ENCODE data around the gene COL13A1. TPM values are rescaled to one million over a fixed set of nuclear protein-coding genes. Genes with fewer than 3 reads are reported as not detected.

The COL13A1 gene
- total RNA-seq, 2 experiments from 2014 or later = not detected

DNA sequence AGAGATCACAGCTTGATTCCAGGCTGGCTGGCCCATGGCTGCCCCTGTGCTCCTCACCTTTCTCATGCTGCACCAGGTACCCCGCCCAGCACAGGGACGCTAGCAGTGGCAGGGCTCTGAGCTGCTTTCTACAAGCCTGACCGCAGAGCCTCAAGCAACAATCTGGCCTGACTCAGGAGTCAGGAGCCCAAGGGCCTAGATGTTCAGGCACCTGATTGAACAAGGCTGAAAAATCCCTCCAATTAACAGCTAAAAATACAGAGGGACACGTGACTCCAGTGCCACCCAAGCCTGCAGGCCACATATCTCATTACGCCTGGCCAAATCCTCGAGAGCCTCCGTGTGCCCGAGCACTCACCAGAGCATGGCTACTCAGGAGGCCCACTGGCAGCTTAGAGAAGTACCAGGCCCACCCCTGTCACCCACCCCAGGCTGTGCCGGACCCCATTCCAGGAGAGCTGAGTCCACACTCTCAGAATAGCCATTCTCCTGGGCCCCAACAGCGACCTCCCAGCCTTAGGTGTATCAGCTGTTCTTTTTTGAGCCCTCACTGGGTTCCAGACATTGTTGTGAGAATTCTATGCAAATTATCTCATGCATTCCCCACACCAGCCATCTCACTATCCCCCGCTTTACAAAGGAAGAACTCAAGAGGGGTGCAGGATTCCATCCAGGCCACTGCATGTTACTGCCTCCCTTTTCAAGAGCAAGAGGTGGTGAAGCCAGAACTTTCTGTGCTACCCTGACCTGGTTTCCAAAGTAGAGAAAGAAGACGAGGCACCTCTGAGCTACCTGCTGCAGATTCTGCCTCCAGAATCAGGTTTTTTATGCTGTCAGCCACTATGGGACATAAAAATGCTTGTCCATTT, 98.3 kb downstream of the COL13A1 start:
- Mint-ChIP-seq H3K4me1 (no peaks in the 10 kb centered on the region), H3K27me3 (no peaks in the 10 kb centered on the region), H3K4me3 (no peak overlapping the region), H3K27ac (no peak overlapping the region), H3K9me3 (no peaks in the 10 kb centered on the region), H3K36me3 (no peaks in the 10 kb centered on the region)
- DNase-seq = no peak

DNA sequence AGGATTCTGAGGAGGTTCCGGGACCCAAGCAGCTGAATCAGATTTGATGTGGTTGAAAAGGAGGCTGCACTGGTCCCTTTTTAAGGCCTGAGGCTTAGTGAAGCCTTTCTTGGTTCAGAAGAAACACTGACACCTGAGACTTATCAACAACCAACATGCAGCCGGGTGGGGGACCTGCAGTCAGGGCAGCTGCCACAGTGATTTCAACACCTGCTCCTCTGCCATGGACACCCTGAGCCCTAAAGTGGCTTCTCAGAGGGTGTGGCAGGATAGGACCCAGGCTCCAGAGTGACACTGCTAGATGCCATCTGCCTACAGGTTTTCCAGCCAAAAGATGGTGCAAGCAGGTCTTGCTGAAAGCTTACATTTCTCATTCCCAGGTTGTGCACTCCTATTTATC, 99.3 kb downstream of the COL13A1 start:
- Mint-ChIP-seq H3K4me1 (no peaks in the 10 kb centered on the region), H3K27me3 (no peaks in the 10 kb centered on the region), H3K9me3 (no peaks in the 10 kb centered on the region), H3K27ac (no peak overlapping the region), H3K36me3 (no peaks in the 10 kb centered on the region), H3K4me3 (no peak overlapping the region)
- no peak for DNase-seq

DNA sequence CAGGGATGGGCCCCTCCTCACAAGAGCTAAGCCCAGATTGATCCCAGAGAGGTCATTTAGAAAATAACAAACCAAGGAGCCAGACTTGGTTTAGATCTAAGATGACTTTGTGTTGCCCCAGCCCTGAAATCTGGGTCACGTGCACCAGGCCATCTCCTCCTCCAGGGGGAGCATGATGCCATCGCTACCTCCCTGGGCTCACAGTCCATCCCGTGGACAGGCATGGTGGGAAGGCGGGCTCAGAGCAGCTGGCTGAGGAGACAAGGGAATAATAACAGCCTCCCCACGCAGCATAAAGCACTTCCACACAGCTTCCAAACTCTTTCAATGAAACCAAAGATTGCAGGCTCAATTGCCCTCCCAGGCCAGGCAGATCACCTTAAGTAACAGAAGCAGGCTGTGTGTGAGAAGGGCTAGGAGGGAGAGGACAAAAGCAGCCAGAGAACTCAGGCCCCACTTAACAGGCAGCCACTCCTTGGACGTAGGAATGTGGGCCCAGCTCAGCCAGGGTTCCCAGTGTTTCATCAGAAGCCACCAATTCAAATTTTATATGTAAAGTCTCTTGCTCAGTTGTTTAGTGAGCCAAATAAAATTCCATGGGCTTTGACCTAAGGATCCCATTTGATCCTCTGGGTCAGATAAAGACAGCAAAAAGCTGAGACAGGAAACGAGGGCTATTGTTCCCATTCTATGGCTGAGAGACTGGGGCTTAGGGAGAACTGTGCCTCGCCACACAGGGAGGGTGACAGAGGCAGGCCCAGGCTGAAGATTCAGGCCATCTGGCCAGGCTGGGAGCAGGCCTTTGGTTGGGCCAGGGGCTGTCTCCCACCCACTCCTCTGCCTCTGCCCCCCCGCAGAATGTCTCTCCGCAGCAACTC, 100.2 kb downstream of the COL13A1 start:
- peak; percentile 8 for DNase-seq
- H3K27me3 Mint-ChIP-seq = no peaks in the 10 kb centered on the region
- no peak overlapping the region for H3K27ac Mint-ChIP-seq
- no peaks in the 10 kb centered on the region for H3K36me3 Mint-ChIP-seq
- H3K9me3 Mint-ChIP-seq = no peaks in the 10 kb centered on the region
- no peak overlapping the region for H3K4me3 Mint-ChIP-seq
- H3K4me1 Mint-ChIP-seq = no peaks in the 10 kb centered on the region

DNA sequence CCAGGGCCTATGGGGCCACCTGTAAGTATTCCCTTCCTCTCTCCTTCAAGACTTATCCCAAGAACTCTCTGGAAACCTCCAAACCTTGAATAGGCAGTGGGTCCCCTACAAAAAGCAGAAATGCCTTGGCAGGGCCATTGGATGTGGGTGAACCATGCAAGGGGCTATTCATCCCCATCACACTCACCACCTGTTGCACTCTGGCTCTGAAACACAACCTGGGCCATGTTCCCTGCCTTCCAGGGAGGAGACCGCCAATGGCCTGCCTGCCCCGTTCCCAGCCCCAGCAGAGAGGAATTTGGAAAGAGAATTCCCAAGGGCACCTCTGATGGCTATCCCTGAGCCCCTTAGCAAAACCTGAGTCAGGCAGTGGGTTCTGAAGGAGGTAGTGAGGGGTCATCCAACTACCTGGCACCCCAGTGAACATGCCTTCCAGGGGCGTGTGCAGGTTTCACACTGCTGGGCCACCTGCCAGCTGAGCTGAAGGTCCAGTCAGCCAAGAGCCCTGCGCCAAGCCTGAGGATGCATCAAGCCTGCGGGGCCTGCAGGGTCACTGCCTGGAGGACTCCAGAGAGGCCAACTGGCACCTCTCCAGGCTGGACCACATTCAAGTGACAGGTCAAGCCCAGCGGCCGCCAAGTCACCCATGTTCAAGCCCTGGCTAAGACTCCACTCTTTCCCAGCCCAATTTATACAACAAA, 101.3 kb downstream of the COL13A1 start:
- Mint-ChIP-seq H3K9me3 (no peaks in the 10 kb centered on the region), H3K27me3 (no peaks in the 10 kb centered on the region), H3K27ac (no peak overlapping the region), H3K4me3 (no peak overlapping the region), H3K4me1 (no peaks in the 10 kb centered on the region), H3K36me3 (no peaks in the 10 kb centered on the region)
- no peak for DNase-seq

DNA sequence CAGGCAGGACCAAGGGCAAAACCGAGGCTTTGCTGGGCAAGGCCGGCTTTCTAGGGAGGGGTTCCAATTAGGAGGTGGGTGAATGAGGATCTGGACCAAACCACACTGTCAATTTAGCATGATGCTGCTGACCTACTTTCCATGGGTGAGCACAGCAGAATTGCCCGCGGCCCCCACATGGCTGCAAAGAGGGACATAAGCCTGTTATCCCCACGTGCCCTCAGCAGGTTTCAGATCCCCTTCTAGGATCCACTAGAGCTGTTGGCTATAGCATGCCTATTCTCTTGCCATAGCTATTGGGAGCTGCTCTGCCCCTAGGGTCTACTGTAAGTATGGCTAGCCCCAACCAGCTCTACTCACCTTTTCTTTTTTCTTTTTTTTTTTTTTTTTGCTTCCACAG, 102.8 kb downstream of the COL13A1 start:
- Mint-ChIP-seq H3K27ac (no peak overlapping the region), H3K4me3 (no peak overlapping the region), H3K4me1 (no peaks in the 10 kb centered on the region), H3K36me3 (no peaks in the 10 kb centered on the region), H3K9me3 (no peaks in the 10 kb centered on the region), H3K27me3 (no peaks in the 10 kb centered on the region)
- DNase-seq = no peak

DNA sequence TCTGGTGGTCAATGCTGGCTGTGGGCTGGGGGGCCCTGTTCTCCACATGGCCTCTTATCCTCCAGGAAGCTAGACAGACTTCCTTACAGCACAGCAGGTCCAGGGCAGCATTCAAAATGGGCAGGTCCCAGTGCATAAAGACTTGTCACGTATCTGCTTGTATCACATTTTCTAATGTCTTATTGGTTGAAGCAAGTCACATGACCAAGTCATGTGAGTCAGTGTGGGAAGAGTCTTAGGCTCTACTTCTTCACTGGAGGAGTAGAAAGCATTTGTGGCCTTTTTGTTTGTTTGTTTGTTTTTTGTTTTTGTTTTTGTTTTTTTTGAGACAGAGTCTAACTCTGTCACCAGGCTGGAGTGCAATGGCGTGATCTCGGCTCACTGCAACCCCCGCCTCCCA, 104.7 kb downstream of the COL13A1 start:
- Mint-ChIP-seq H3K27ac (no peak overlapping the region), H3K4me3 (no peak overlapping the region), H3K4me1 (no peaks in the 10 kb centered on the region), H3K27me3 (no peaks in the 10 kb centered on the region), H3K9me3 (no peaks in the 10 kb centered on the region), H3K36me3 (no peaks in the 10 kb centered on the region)
- no peak for DNase-seq

DNA sequence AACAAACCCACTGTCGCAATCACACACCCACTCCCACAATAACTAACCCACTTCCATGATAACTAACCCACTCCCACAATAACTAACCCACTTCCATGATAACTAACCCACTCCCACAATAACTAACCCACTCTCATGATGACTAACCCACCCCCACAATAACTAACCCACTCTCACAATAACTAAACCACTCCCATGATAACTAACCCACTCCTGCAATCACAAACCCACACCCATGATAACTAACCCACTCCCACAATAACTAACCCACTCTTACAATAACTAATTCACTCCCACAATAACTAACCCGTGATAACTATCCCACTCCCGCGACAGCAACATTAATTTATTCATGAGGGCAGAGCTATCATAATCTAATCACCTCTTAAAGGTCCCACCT, 105.8 kb downstream of the COL13A1 start:
- Mint-ChIP-seq H3K27ac (no peak overlapping the region), H3K36me3 (no peaks in the 10 kb centered on the region), H3K4me3 (no peak overlapping the region), H3K4me1 (no peaks in the 10 kb centered on the region), H3K27me3 (no peaks in the 10 kb centered on the region), H3K9me3 (no peaks in the 10 kb centered on the region)
- DNase-seq = no peak

DNA sequence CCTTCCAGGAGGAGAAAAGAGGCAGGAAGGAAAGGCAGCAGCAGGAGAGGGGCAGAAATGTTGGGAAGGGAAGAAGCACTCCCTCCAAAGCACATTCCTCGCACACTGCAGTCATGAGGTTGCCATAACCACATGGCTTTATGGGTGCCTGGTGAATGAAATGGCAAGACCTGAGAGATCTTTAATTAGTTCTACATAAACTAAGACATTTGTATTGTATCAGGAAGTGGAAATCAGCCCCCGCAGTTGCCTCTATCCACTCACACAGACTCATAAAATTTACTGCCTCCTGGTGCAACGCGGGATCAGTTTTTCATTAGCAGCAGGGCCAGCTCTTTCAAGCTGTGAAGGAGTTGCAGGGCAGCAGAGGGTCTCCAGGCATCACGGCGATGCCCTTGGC, 106.4 kb downstream of the COL13A1 start:
- Mint-ChIP-seq H3K36me3 (no peaks in the 10 kb centered on the region), H3K9me3 (no peaks in the 10 kb centered on the region), H3K4me1 (no peaks in the 10 kb centered on the region), H3K4me3 (no peak overlapping the region), H3K27me3 (no peaks in the 10 kb centered on the region), H3K27ac (no peak overlapping the region)
- no peak for DNase-seq

DNA sequence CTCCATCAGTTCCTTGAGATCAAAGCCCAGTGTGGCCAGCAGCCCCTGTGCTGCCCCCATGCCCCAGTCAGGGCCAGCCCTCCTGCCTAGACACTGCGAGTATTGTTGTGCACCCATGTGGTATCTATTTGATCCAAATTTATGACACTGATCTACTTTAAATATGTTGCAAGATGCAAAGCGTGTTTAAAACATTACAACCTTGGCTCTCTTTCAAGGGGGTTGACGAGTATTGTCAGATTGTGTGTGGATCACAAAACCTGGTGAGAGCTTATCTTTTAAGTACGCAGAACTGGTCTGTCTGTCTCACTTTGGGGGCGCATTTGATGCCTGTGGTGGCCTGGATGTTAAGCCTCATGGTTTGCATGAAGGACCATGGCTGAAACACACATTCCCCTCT, 108.9 kb downstream of the COL13A1 start:
- Mint-ChIP-seq H3K27ac (no peak overlapping the region), H3K9me3 (no peaks in the 10 kb centered on the region), H3K27me3 (no peaks in the 10 kb centered on the region), H3K36me3 (no peaks in the 10 kb centered on the region), H3K4me3 (no peak overlapping the region), H3K4me1 (no peaks in the 10 kb centered on the region)
- DNase-seq = no peak

DNA sequence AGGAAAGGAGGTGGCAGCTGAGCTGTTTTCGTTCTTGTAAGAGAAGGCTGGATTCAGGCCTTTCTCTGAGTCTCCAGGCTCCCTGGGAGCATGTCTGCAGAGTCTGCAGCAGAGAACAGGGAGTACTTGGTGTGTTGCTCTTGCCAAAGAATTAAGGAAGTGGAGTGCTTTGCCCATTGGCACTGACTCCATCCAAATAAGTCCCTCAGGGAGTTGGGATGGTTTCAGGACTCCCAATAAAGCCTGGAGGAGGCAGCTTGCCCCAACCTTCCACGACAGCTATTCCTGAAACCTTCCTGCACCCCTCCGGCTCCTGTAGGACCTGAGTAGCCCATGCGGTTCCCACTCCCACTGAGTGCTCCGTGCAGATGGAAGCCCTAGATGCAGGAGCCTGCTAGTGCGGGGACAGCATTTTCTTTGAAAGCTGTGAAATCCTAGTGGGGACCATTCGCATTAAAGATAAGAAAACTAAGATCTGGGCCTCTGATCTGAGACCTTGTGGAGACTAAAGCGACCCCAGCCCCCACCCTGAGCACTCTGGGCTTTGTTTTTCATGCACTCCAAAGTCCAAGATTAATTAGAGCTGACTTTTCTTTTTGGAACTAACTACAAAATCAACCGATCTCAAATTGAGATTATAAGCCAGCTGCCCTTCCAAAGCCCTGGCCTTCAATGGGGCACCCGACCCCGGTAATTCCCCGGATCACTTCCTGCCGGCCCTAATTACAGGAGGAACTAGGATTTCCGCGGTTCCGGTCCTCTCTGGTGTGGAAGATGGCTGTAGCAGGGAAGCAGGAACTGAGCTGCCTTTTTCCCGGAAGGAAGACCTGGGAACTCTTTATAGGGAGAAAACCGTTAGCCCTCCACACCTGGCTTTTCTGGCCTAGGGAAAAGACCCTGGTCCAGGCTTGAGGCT, 110.2 kb downstream of the COL13A1 start:
- no peak overlapping the region for H3K4me3 Mint-ChIP-seq
- no peaks in the 10 kb centered on the region for H3K4me1 Mint-ChIP-seq
- H3K36me3 Mint-ChIP-seq = no peaks in the 10 kb centered on the region
- no peak overlapping the region for H3K27ac Mint-ChIP-seq
- H3K27me3 Mint-ChIP-seq = no peaks in the 10 kb centered on the region
- no peaks in the 10 kb centered on the region for H3K9me3 Mint-ChIP-seq
- no peak for DNase-seq

DNA sequence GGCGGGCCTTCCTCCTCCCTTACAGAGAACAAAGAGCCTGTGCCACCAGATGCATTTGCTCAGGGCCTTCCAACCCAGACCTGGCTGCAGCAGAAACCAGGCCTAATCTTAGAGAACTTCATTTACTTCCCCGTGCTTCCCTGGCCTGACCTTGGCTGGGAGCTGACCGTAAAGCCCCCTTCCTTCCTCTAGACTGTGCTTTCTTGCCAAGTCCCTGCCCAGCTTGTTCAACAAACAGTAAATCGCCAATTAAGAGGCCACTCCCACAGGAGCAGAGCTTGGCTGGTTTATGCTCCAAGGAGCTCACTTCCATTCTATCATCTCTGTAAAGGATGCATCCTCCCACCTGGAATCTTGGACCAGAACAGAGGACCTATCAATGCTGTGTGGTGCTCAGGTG, 110.9 kb downstream of the COL13A1 start:
- Mint-ChIP-seq H3K27ac (no peak overlapping the region), H3K9me3 (no peaks in the 10 kb centered on the region), H3K4me1 (no peaks in the 10 kb centered on the region), H3K36me3 (no peaks in the 10 kb centered on the region), H3K27me3 (no peaks in the 10 kb centered on the region), H3K4me3 (no peak overlapping the region)
- DNase-seq = no peak

DNA sequence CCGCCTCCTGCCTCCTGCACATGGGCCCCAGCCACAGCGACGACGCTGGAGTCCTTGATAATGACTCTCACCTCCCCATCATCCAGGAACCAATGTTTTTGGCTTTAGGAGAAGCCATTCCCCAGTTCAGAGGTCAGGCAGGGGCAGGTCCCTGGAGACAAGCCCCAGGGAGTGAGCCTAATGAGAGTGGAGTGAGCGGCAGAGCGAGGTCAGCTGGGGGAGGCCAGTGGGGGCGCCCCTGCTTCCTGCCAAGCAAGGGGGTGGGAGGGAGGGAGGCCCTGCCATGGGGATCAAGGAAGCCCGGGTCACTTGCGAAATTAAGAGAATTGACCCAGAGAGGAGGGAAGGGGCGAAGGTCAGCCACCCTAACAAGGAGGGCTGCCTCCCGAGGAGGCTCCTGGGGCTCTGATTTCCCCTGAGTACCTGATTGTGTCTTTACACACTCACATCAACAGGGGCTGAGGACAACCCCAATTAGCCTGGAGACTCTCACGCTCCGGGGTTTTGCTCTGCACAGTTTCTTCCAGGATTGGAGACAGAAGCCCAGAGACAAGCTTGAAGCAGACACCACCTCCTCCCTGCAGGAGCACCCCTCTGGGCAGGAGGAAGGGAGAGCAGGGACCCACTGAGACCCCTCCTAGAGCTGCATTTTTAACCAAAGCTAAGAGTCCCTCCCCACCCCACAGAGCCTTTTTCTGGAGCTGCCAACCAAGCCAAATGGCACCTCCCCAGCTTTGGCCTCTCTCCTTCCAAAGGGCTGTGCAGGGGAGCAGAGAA, 112.1 kb downstream of the COL13A1 start:
- no peak for DNase-seq
- H3K4me3 Mint-ChIP-seq = no peak overlapping the region
- H3K27ac Mint-ChIP-seq = no peak overlapping the region
- H3K36me3 Mint-ChIP-seq = no peaks in the 10 kb centered on the region
- peaks cover 3% of the 10 kb centered on the region for H3K27me3 Mint-ChIP-seq
- no peaks in the 10 kb centered on the region for H3K9me3 Mint-ChIP-seq
- no peaks in the 10 kb centered on the region for H3K4me1 Mint-ChIP-seq

DNA sequence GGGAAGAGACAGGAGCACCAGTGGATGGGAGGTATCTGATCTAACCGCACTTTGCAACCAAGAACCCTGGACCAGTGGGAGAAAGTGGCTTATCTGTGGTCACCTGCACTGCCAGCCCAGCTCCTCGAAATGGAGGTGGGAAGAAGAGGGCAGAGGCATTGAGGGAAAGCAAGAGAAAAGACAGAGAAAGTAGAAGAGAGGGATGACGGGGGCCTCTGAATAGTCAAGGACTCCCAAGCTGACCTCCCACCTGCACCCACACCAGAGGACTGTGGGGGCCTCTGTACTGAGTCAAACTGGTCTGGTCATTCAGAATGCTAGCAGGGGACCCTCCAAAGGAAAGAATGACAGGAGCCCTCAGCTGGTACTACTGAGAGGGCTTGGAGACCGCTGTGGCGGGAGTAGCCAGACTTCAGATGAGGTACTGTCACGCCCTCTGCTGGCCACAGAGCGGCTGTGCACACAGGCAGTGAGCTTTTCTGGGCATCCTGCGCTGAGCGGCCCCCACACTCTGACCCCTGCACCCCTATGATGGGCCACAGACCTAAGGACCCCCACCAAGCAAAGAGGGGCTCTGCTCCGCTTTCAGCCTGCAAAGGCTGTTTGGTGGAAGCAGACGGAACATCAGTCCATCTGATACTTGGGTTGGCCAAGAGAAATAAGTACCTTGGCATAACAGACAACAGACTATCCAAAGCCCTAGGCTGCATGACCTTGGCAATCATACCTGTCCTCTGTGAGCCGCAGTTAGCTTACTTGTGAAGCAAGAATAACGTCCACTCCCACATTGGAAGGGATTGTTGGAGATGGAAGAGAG, 112.9 kb downstream of the COL13A1 start:
- peaks cover 7% of the 10 kb centered on the region for H3K27me3 Mint-ChIP-seq
- H3K4me1 Mint-ChIP-seq = no peaks in the 10 kb centered on the region
- H3K9me3 Mint-ChIP-seq = no peaks in the 10 kb centered on the region
- no peak overlapping the region for H3K4me3 Mint-ChIP-seq
- H3K27ac Mint-ChIP-seq = no peak overlapping the region
- DNase-seq = peak; percentile 56
- no peaks in the 10 kb centered on the region for H3K36me3 Mint-ChIP-seq

All from activated naive CD8-positive, alpha-beta T cell treated with anti-CD3 and anti-CD28 coated beads for 36 hours (primary cell).